WTC11 (cell line): Measurements from ENCODE around the gene RFPL4AL1. TPM values are rescaled to one million over a fixed set of nuclear protein-coding genes. Genes with fewer than 3 reads are reported as not detected.

ENCODE experiments used
- ATAC-seq: fragments of 200-7000 bp; cut with Tn5 transposase; 2 replicates; pipeline ENCODE4 v1.10.0; 2021; ENCODE audit warnings: mild to moderate bottlenecking, moderate library complexity
- CTCF ChIA-PET: fragments of 300-600 bp; sonication (Branson Sonifier 250); formaldehyde crosslinking; loops from one replicate; lab custom pipeline; 2021; ENCODE audit warnings: antibody characterized with exemption; lab: Charles Lee
- POLR2A ChIA-PET: fragments of 350-600 bp; sonication (Branson Sonifier 250); formaldehyde crosslinking; loops from one replicate; lab custom pipeline; 2021; ENCODE audit warnings: antibody characterized with exemption; lab: Charles Lee
- DNase-seq: peaks from one replicate; pipeline ENCODE4 v3.0.0; 2021; ENCODE audit warnings: low spot score
- H3K27ac Mint-ChIP-seq: 2 replicates; pipeline ENCODE4 v1.8.0; 2021; ENCODE audit warnings: mixed read lengths
- H3K27me3 Mint-ChIP-seq: 2 replicates; pipeline ENCODE4 v1.8.0; 2021; ENCODE audit warnings: low read depth, mild to moderate bottlenecking, moderate library complexity, mixed read lengths
- H3K36me3 Mint-ChIP-seq: 2 replicates; pipeline ENCODE4 v1.8.0; 2021; ENCODE audit warnings: mixed read lengths
- H3K4me1 Mint-ChIP-seq: 2 replicates; pipeline ENCODE4 v1.8.0; 2022; ENCODE audit warnings: mixed read lengths
- H3K4me3 Mint-ChIP-seq: 2 replicates; pipeline ENCODE4 v1.8.0; 2021; ENCODE audit warnings: mild to moderate bottlenecking, moderate library complexity, mixed read lengths
- H3K9me3 Mint-ChIP-seq: 2 replicates; pipeline ENCODE4 v1.8.0; 2021; ENCODE audit warnings: mixed read lengths
- ETV6 ChIP-seq: sonication (generic); formaldehyde crosslinking; IDR thresholded peaks from 2 replicates; pipeline ENCODE4 v1.8.1; 2022; ENCODE audit warnings: mild to moderate bottlenecking, missing genetic modification reagents
- GABPB1 ChIP-seq: sonication (generic); formaldehyde crosslinking; IDR thresholded peaks from 2 replicates; pipeline ENCODE4 v1.8.1; 2023; ENCODE audit warnings: mild to moderate bottlenecking, missing genetic modification reagents
- GTF2I ChIP-seq: fragments of 250-450 bp; sonication (Bioruptor Pico); conservative IDR thresholded peaks from 2 replicates; pipeline ENCODE4 v1.4.0; 2021; ENCODE audit warnings: mild to moderate bottlenecking
- IRF2 ChIP-seq: sonication (generic); formaldehyde crosslinking; IDR thresholded peaks from 2 replicates; pipeline ENCODE4 v1.8.0; 2022; ENCODE audit warnings: low read depth, missing genetic modification reagents, borderline replicate concordance
- MYBL2 ChIP-seq: sonication (generic); formaldehyde crosslinking; IDR thresholded peaks from 2 replicates; pipeline ENCODE4 v1.8.1; 2023; ENCODE audit warnings: mild to moderate bottlenecking, moderate library complexity, missing genetic modification reagents
- NFATC4 ChIP-seq: fragments of 250-450 bp; sonication (Bioruptor Pico); IDR thresholded peaks from 2 replicates; pipeline ENCODE4 v1.9.0; 2021; ENCODE audit warnings: mild to moderate bottlenecking
- NR1H2 ChIP-seq: sonication (generic); formaldehyde crosslinking; IDR thresholded peaks from 2 replicates; pipeline ENCODE4 v1.9.0; 2021; ENCODE audit warnings: mild to moderate bottlenecking, moderate library complexity, missing genetic modification reagents
- RORB ChIP-seq: fragments of 250-450 bp; sonication (Bioruptor Pico); IDR thresholded peaks from 2 replicates; pipeline ENCODE4 v1.9.0; 2021; ENCODE audit warnings: mild to moderate bottlenecking
- SMAD3 ChIP-seq: sonication (generic); formaldehyde crosslinking; IDR thresholded peaks from 2 replicates; pipeline ENCODE4 v1.8.0; 2022; ENCODE audit warnings: missing genetic modification reagents, mild to moderate bottlenecking, borderline replicate concordance
- SP1 ChIP-seq: sonication (generic); formaldehyde crosslinking; conservative IDR thresholded peaks from 2 replicates; pipeline ENCODE4 v1.8.1; 2022; ENCODE audit warnings: missing genetic modification reagents
- TCF7 ChIP-seq: sonication (generic); formaldehyde crosslinking; IDR thresholded peaks from 2 replicates; pipeline ENCODE4 v1.8.0; 2022; ENCODE audit warnings: mild to moderate bottlenecking, low read depth, missing genetic modification reagents, moderate library complexity
- TP53 ChIP-seq: sonication (generic); formaldehyde crosslinking; IDR thresholded peaks from 2 replicates; pipeline ENCODE4 v1.8.1; 2023; ENCODE audit warnings: mild to moderate bottlenecking, missing genetic modification reagents
- ZNF263 ChIP-seq: sonication (generic); formaldehyde crosslinking; IDR thresholded peaks from 2 replicates; pipeline ENCODE4 v1.8.1; 2022; ENCODE audit warnings: low read depth, mild to moderate bottlenecking, moderate library complexity, missing genetic modification reagents
- ZNF416 ChIP-seq: fragments of 250-450 bp; sonication (Bioruptor Pico); IDR thresholded peaks from 2 replicates; pipeline ENCODE4 v1.9.0; 2021; ENCODE audit warnings: mild to moderate bottlenecking, inconsistent platforms
- total RNA-seq: library from RNA; stranded (reverse); gene quantifications from 3 replicates; pipeline ENCODE4 v1.2.3, GENCODE V29; 2021
- TF ChIP-seq, protein P1 (sequence below): fragments of 250-450 bp; sonication (Bioruptor Pico); IDR thresholded peaks from 2 replicates; pipeline ENCODE4 v1.9.0; 2021; ENCODE audit warnings: mild to moderate bottlenecking
- TF ChIP-seq, protein P2 (sequence below): fragments of 250-450 bp; sonication (Bioruptor Pico); IDR thresholded peaks from 2 replicates; pipeline ENCODE4 v1.9.0; 2021; ENCODE audit warnings: moderate library complexity, mild to moderate bottlenecking, inconsistent platforms, borderline replicate concordance
- TF ChIP-seq, protein P3 (sequence below): sonication (generic); formaldehyde crosslinking; conservative IDR thresholded peaks from 2 replicates; pipeline ENCODE4 v1.8.1; 2023; ENCODE audit warnings: mild to moderate bottlenecking, low read depth, missing genetic modification reagents, moderate library complexity
- TF ChIP-seq, protein P4 (sequence below): sonication (generic); formaldehyde crosslinking; IDR thresholded peaks from 2 replicates; pipeline ENCODE4 v1.8.1; 2023; ENCODE audit warnings: mild to moderate bottlenecking, missing genetic modification reagents, moderate library complexity
- TF ChIP-seq, protein P5 (sequence below): sonication (generic); formaldehyde crosslinking; IDR thresholded peaks from 2 replicates; pipeline ENCODE4 v1.8.1; 2022; ENCODE audit warnings: mild to moderate bottlenecking, moderate library complexity, missing genetic modification reagents
- TF ChIP-seq, protein P6 (sequence below): sonication (generic); formaldehyde crosslinking; IDR thresholded peaks from 2 replicates; pipeline ENCODE4 v1.8.0; 2022; ENCODE audit warnings: mild to moderate bottlenecking, missing genetic modification reagents
- TF ChIP-seq, protein P7 (sequence below): sonication (generic); formaldehyde crosslinking; IDR thresholded peaks from 2 replicates; pipeline ENCODE4 v1.8.1; 2022; ENCODE audit warnings: low read depth, missing genetic modification reagents, borderline replicate concordance
- TF ChIP-seq, protein P8 (sequence below): sonication (generic); formaldehyde crosslinking; IDR thresholded peaks from 2 replicates; pipeline ENCODE4 v1.8.0; 2022; ENCODE audit warnings: mild to moderate bottlenecking, missing genetic modification reagents
- TF ChIP-seq, protein P9 (sequence below): sonication (generic); formaldehyde crosslinking; IDR thresholded peaks from 2 replicates; pipeline ENCODE4 v1.8.0; 2023; ENCODE audit warnings: mild to moderate bottlenecking, missing genetic modification reagents

Gene RFPL4AL1
- total RNA-seq, 1 experiment from 2014 or later, result not detected

DNA sequence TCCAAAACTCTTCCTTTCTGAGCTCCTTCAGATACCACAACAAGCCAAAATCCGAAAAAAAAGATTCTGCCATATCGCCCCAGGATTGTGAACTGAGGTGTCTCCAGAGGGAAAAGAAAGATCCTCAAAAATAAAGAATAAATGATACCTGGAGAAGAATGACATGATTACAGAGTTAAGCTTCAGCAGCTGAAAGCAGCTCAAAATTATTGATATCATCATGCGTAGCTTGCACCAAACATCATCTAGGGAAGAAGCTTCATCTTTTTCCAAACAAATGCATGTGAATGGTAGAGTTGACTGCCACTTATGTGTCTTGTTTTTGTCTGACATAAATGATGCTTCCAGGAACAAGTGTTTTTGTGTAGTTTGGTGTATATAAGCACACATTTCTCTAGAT lies 30.6 kb upstream of the RFPL4AL1 start, which contains the start of gene NLRP9:
Gene NLRP9, minus strand, starts transcription at position 101 of the 400 bp plus-strand sequence. Its CDS starts 28 bp downstream, at position 73.
- Mint-ChIP-seq H3K27ac (no peak within 1 kb of the TSS), H3K4me3 (no peak within 1 kb of the TSS), H3K27me3 (peaks cover under 1% of the 10 kb centered on the region), H3K36me3 (peaks cover 46% of the 10 kb centered on the region), H3K9me3 (peaks cover 64% of the 10 kb centered on the region), H3K4me1 (no peaks in the 10 kb centered on the region)
- ChIA-PET CTCF (no interaction called here), POLR2A (no interaction called here)
- ATAC-seq (no peak), DNase-seq (no peak)
- TF ChIP-seq, protein P1, sequence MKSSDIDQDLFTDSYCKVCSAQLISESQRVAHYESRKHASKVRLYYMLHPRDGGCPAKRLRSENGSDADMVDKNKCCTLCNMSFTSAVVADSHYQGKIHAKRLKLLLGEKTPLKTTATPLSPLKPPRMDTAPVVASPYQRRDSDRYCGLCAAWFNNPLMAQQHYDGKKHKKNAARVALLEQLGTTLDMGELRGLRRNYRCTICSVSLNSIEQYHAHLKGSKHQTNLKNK (CRISPR knock-in tag), result no peak
- TF ChIP-seq TCF7 (no peak), ETV6 (CRISPR knock-in tag) (no peak), ZNF263 (CRISPR knock-in tag) (no peak), GABPB1 (CRISPR knock-in tag) (no peak), ZNF416 (no peak), SP1 (no peak), SMAD3 (no peak), GTF2I (CRISPR knock-in tag) (no peak)
- TF ChIP-seq, protein P2, sequence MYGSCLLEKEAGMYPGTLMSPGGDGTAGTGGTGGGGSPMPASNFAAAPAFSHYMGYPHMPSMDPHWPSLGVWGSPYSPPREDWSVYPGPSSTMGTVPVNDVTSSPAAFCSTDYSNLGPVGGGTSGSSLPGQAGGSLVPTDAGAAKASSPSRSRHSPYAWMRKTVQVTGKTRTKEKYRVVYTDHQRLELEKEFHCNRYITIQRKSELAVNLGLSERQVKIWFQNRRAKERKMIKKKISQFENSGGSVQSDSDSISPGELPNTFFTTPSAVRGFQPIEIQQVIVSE (CRISPR knock-in tag), result no peak
- TF ChIP-seq, protein P3, sequence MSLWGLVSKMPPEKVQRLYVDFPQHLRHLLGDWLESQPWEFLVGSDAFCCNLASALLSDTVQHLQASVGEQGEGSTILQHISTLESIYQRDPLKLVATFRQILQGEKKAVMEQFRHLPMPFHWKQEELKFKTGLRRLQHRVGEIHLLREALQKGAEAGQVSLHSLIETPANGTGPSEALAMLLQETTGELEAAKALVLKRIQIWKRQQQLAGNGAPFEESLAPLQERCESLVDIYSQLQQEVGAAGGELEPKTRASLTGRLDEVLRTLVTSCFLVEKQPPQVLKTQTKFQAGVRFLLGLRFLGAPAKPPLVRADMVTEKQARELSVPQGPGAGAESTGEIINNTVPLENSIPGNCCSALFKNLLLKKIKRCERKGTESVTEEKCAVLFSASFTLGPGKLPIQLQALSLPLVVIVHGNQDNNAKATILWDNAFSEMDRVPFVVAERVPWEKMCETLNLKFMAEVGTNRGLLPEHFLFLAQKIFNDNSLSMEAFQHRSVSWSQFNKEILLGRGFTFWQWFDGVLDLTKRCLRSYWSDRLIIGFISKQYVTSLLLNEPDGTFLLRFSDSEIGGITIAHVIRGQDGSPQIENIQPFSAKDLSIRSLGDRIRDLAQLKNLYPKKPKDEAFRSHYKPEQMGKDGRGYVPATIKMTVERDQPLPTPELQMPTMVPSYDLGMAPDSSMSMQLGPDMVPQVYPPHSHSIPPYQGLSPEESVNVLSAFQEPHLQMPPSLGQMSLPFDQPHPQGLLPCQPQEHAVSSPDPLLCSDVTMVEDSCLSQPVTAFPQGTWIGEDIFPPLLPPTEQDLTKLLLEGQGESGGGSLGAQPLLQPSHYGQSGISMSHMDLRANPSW (CRISPR knock-in tag), result no peak
- TF ChIP-seq, protein P4, sequence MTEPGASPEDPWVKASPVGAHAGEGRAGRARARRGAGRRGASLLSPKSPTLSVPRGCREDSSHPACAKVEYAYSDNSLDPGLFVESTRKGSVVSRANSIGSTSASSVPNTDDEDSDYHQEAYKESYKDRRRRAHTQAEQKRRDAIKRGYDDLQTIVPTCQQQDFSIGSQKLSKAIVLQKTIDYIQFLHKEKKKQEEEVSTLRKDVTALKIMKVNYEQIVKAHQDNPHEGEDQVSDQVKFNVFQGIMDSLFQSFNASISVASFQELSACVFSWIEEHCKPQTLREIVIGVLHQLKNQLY (CRISPR knock-in tag), result no peak
- TF ChIP-seq, protein P5, sequence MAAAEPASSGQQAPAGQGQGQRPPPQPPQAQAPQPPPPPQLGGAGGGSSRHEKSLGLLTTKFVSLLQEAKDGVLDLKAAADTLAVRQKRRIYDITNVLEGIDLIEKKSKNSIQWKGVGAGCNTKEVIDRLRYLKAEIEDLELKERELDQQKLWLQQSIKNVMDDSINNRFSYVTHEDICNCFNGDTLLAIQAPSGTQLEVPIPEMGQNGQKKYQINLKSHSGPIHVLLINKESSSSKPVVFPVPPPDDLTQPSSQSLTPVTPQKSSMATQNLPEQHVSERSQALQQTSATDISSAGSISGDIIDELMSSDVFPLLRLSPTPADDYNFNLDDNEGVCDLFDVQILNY (CRISPR knock-in tag), result no peak

DNA sequence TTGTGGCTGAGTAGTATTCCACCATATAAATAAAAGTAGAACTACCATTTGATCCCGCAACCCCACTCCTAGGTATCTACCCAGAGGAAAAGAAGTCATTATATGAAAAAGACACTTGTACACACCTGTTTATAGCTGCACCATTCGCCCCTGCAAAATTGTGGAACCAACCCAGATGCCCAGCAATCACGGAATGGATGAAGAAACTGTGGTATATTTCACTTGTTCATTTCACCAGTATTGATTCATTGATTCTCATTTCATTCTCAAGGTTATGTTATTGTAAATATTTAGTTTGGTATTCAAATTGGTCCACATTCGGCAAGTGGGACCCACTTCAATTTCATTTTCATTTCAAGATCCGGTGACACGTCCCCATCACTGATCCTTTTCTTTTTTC lies 18.2 kb upstream of the RFPL4AL1 start:
- H3K27ac Mint-ChIP-seq, result no peak overlapping the region
- peaks cover 64% of the 10 kb centered on the region for H3K9me3 Mint-ChIP-seq
- H3K4me1 Mint-ChIP-seq, result no peaks in the 10 kb centered on the region
- ChIA-PET CTCF (no interaction called here), POLR2A (no interaction called here)
- no peak overlapping the region for H3K4me3 Mint-ChIP-seq
- DNase-seq, result no peak
- peaks cover 59% of the 10 kb centered on the region for H3K36me3 Mint-ChIP-seq
- no peak for ATAC-seq
- peaks cover 12% of the 10 kb centered on the region; the same call in 1 of the 2 replicates for H3K27me3 Mint-ChIP-seq
- TF ChIP-seq MYBL2 (CRISPR knock-in tag) (no peak), NFATC4 (no peak), RORB (CRISPR knock-in tag) (no peak), NR1H2 (no peak), IRF2 (no peak), ZNF416 (no peak), TP53 (no peak)
- TF ChIP-seq, protein P6, sequence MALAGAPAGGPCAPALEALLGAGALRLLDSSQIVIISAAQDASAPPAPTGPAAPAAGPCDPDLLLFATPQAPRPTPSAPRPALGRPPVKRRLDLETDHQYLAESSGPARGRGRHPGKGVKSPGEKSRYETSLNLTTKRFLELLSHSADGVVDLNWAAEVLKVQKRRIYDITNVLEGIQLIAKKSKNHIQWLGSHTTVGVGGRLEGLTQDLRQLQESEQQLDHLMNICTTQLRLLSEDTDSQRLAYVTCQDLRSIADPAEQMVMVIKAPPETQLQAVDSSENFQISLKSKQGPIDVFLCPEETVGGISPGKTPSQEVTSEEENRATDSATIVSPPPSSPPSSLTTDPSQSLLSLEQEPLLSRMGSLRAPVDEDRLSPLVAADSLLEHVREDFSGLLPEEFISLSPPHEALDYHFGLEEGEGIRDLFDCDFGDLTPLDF (CRISPR knock-in tag), result no peak
- TF ChIP-seq, protein P7, sequence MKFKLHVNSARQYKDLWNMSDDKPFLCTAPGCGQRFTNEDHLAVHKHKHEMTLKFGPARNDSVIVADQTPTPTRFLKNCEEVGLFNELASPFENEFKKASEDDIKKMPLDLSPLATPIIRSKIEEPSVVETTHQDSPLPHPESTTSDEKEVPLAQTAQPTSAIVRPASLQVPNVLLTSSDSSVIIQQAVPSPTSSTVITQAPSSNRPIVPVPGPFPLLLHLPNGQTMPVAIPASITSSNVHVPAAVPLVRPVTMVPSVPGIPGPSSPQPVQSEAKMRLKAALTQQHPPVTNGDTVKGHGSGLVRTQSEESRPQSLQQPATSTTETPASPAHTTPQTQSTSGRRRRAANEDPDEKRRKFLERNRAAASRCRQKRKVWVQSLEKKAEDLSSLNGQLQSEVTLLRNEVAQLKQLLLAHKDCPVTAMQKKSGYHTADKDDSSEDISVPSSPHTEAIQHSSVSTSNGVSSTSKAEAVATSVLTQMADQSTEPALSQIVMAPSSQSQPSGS (CRISPR knock-in tag), result no peak
- TF ChIP-seq, protein P8, sequence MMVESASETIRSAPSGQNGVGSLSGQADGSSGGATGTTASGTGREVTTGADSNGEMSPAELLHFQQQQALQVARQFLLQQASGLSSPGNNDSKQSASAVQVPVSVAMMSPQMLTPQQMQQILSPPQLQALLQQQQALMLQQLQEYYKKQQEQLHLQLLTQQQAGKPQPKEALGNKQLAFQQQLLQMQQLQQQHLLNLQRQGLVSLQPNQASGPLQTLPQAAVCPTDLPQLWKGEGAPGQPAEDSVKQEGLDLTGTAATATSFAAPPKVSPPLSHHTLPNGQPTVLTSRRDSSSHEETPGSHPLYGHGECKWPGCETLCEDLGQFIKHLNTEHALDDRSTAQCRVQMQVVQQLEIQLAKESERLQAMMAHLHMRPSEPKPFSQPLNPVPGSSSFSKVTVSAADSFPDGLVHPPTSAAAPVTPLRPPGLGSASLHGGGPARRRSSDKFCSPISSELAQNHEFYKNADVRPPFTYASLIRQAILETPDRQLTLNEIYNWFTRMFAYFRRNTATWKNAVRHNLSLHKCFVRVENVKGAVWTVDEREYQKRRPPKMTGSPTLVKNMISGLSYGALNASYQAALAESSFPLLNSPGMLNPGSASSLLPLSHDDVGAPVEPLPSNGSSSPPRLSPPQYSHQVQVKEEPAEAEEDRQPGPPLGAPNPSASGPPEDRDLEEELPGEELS (CRISPR knock-in tag), result no peak
- TF ChIP-seq, protein P9, sequence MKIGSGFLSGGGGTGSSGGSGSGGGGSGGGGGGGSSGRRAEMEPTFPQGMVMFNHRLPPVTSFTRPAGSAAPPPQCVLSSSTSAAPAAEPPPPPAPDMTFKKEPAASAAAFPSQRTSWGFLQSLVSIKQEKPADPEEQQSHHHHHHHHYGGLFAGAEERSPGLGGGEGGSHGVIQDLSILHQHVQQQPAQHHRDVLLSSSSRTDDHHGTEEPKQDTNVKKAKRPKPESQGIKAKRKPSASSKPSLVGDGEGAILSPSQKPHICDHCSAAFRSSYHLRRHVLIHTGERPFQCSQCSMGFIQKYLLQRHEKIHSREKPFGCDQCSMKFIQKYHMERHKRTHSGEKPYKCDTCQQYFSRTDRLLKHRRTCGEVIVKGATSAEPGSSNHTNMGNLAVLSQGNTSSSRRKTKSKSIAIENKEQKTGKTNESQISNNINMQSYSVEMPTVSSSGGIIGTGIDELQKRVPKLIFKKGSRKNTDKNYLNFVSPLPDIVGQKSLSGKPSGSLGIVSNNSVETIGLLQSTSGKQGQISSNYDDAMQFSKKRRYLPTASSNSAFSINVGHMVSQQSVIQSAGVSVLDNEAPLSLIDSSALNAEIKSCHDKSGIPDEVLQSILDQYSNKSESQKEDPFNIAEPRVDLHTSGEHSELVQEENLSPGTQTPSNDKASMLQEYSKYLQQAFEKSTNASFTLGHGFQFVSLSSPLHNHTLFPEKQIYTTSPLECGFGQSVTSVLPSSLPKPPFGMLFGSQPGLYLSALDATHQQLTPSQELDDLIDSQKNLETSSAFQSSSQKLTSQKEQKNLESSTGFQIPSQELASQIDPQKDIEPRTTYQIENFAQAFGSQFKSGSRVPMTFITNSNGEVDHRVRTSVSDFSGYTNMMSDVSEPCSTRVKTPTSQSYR, result no peak
